GM23338 (cell line): ENCODE data around the gene ARHGAP32. TPM values are rescaled to one million over a fixed set of nuclear protein-coding genes. Genes with fewer than 3 reads are reported as not detected.

Experiments used
- ATAC-seq: fragments of 200-7000 bp; cut with Tn5 transposase; 3 replicates; pipeline ENCODE4 v1.9.1; 2020
- DNase-seq: peaks from one replicate; pipeline ENCODE4 v3.0.0-alpha.2; 2015; ENCODE audit warnings: low spot score
- H2AFZ ChIP-seq: fragments of 200-600 bp; sonication (generic); 2 replicates; pipeline ENCODE4 v1.8.0; 2016; ENCODE audit warnings: antibody characterized with exemption, mild to moderate bottlenecking, moderate library complexity
- H3F3A ChIP-seq: fragments of 200-600 bp; sonication (generic); replicated peaks from 2 replicates; pipeline ENCODE4 v1.8.0; 2017; ENCODE audit warnings: antibody characterized with exemption, mixed run types, low read depth
- H3K27ac ChIP-seq: fragments of 200-600 bp; sonication (generic); 2 replicates; pipeline ENCODE4 v1.6.1; 2016; ENCODE audit warnings: low read depth
- H3K27me3 ChIP-seq: fragments of 200-600 bp; sonication (generic); 2 replicates; pipeline ENCODE4 v1.8.0; 2016; ENCODE audit warnings: mild to moderate bottlenecking, mixed run types, moderate library complexity; ENCODE audit not compliant: insufficient read depth
- H3K36me3 ChIP-seq: fragments of 200-600 bp; sonication (generic); 2 replicates; pipeline ENCODE4 v1.8.0; 2016; ENCODE audit warnings: mild to moderate bottlenecking; ENCODE audit not compliant: insufficient read depth
- H3K4me1 ChIP-seq: fragments of 200-600 bp; sonication (generic); 2 replicates; pipeline ENCODE4 v1.8.0; 2016; ENCODE audit warnings: mild to moderate bottlenecking, moderate library complexity; ENCODE audit not compliant: insufficient read depth
- H3K4me2 ChIP-seq: fragments of 200-600 bp; sonication (generic); 2 replicates; pipeline ENCODE4 v1.7.1; 2017; ENCODE audit warnings: mixed run types
- H3K4me3 ChIP-seq: fragments of 200-600 bp; sonication (generic); 2 replicates; pipeline ENCODE4 v1.6.1; 2016; ENCODE audit warnings: mixed run types
- H3K79me2 ChIP-seq: fragments of 200-600 bp; sonication (generic); replicated peaks from 2 replicates; pipeline ENCODE4 v1.8.0; 2017; ENCODE audit warnings: mild to moderate bottlenecking; ENCODE audit not compliant: insufficient read depth
- H3K9me2 ChIP-seq: fragments of 200-600 bp; sonication (generic); 2 replicates; pipeline ENCODE4 v1.8.0; 2017; ENCODE audit not compliant: insufficient read depth
- H4K20me1 ChIP-seq: fragments of 200-600 bp; sonication (generic); replicated peaks from 2 replicates; pipeline ENCODE4 v1.8.0; 2017; ENCODE audit warnings: mild to moderate bottlenecking; ENCODE audit not compliant: insufficient read depth
- H3K27ac Mint-ChIP-seq: 2 replicates; pipeline ENCODE4 v1.8.0; 2020; ENCODE audit warnings: inconsistent platforms, mild to moderate bottlenecking, moderate library complexity, mixed read lengths
- H3K27me3 Mint-ChIP-seq: 3 replicates; pipeline ENCODE4 v1.8.0; 2022; ENCODE audit warnings: low read depth, mild to moderate bottlenecking, moderate library complexity, mixed read lengths, inconsistent platforms; ENCODE audit not compliant: insufficient read depth, poor library complexity
- H3K36me3 Mint-ChIP-seq: 3 replicates; pipeline ENCODE4 v1.8.0; 2021; ENCODE audit warnings: low read depth, mild to moderate bottlenecking, inconsistent platforms, moderate library complexity, mixed read lengths
- H3K4me1 Mint-ChIP-seq: 3 replicates; pipeline ENCODE4 v1.8.0; 2020; ENCODE audit warnings: mild to moderate bottlenecking, inconsistent platforms, mixed read lengths
- H3K4me3 Mint-ChIP-seq: 3 replicates; pipeline ENCODE4 v1.8.0; 2021; ENCODE audit warnings: moderate library complexity, mild to moderate bottlenecking, inconsistent platforms, mixed read lengths
- H3K9me3 Mint-ChIP-seq: 3 replicates; pipeline ENCODE4 v1.8.0; 2020; ENCODE audit warnings: moderate library complexity, mild to moderate bottlenecking, inconsistent platforms, mixed read lengths
- CREB1 ChIP-seq: fragments of 250-450 bp; sonication (Bioruptor Pico); IDR thresholded peaks from 2 replicates; pipeline ENCODE4 v1.5.0; 2020; ENCODE audit warnings: low read depth, mild to moderate bottlenecking, moderate library complexity
- CTCF ChIP-seq, 2 experiments: fragments of 200-600 bp in 1 of 2; sonication (generic) in 1 of 2; conservative IDR thresholded peaks; 2 replicates each; pipeline versions ENCODE4 v1.5.1 to v1.6.1; 2016 to 2017; ENCODE audit warnings: antibody characterized with exemption in 2 of 2, low read depth in 2 of 2, mild to moderate bottlenecking in 2 of 2, moderate library complexity in 1 of 2
- EZH2 ChIP-seq: fragments of 200-600 bp; sonication (generic); IDR thresholded peaks from one replicate; pipeline ENCODE4 v1.8.0; 2017; ENCODE audit warnings: antibody characterized with exemption, mild to moderate bottlenecking, low read depth; ENCODE audit not compliant: unreplicated experiment
- EZH2phosphoT487 ChIP-seq: fragments of 200-600 bp; sonication (generic); IDR thresholded peaks from one replicate; pipeline ENCODE4 v1.8.1; 2018; ENCODE audit warnings: antibody characterized with exemption; ENCODE audit not compliant: unreplicated experiment
- JUNB ChIP-seq: IDR thresholded peaks from one replicate; pipeline ENCODE4 v1.6.1; 2016; ENCODE audit warnings: antibody characterized with exemption; ENCODE audit not compliant: unreplicated experiment
- NANOG ChIP-seq: IDR thresholded peaks from 2 replicates; pipeline ENCODE4 v1.6.1; 2016; ENCODE audit warnings: antibody characterized with exemption, borderline replicate concordance
- POLR2AphosphoS5 ChIP-seq: IDR thresholded peaks from 2 replicates; pipeline ENCODE4 v1.6.1; 2016; ENCODE audit warnings: antibody characterized with exemption, low read depth
- STAT1 ChIP-seq: IDR thresholded peaks from one replicate; pipeline ENCODE4 v1.6.1; 2016; ENCODE audit warnings: antibody characterized with exemption; ENCODE audit not compliant: unreplicated experiment
- ZNF331 ChIP-seq: fragments of 250-450 bp; sonication (Bioruptor Pico); IDR thresholded peaks from 2 replicates; pipeline ENCODE4 v1.5.0; 2020; ENCODE audit warnings: low read depth, mild to moderate bottlenecking, moderate library complexity
- ZNF462 ChIP-seq: fragments of 250-450 bp; sonication (Bioruptor Pico); IDR thresholded peaks from 2 replicates; pipeline ENCODE4 v1.5.0; 2020; ENCODE audit warnings: mild to moderate bottlenecking, moderate library complexity
- polyA plus RNA-seq: library from polyadenylated mRNA; unstranded; fragments of >200 nt; fragmentation: Nextera tagmentation; extraction: Ambion mirVana; gene quantifications from 2 replicates; pipeline ENCODE4 v1.2.1, GENCODE V29; 2016
- total RNA-seq: library from RNA; depleted of rRNA; stranded (reverse); fragments of >200 nt; shearing (Covaris generic); gene quantifications from 2 replicates; pipeline ENCODE4 v1.2.3, GENCODE V29; 2014
- TF ChIP-seq, protein P1 (sequence below): IDR thresholded peaks from 2 replicates; pipeline ENCODE4 v1.6.1; 2016; ENCODE audit warnings: antibody characterized with exemption

Gene ARHGAP32
- total and polyA plus RNA-seq, 2 experiments from 2014 or later, result 3.9 to 17.2 TPM

- no peak overlapping the region for H3K27ac ChIP-seq
- peaks cover 37% of the 10 kb centered on the region for H3K4me1 ChIP-seq
- H3K27me3 ChIP-seq, result peaks cover 49% of the 10 kb centered on the region; the same call in 1 of the 2 replicates
- H3K9me2 ChIP-seq, result no peaks in the 10 kb centered on the region
- H3K4me3 Mint-ChIP-seq, result no peak overlapping the region; the same call in 2 of the 3 replicates
- no peaks in the 10 kb centered on the region for H4K20me1 ChIP-seq
- no peaks in the 10 kb centered on the region for H3F3A ChIP-seq
- H3K4me3 ChIP-seq, result no peak overlapping the region
- no peaks in the 10 kb centered on the region for H3K36me3 Mint-ChIP-seq
- H3K4me1 Mint-ChIP-seq, result peaks cover 55% of the 10 kb centered on the region
- TF ChIP-seq POLR2AphosphoS5 (no peak), JUNB (no peak), STAT1 (no peak), CTCF (conservative IDR thresholded peaks at IDR 0.05; ENCODE audit: low read depth in 2 of 2) (no peak)
- no peak overlapping the region for H3K27ac Mint-ChIP-seq
- peaks cover 46% of the 10 kb centered on the region for H3K27me3 Mint-ChIP-seq
- 0 out of 2 replicates have a peak overlapping the region, but pooled peaks have one; percentile 38 for H2AFZ ChIP-seq
- H3K4me2 ChIP-seq, result peak overlapping the region; percentile 31
- H3K36me3 ChIP-seq, result no peaks in the 10 kb centered on the region
- H3K9me3 Mint-ChIP-seq, result no peaks in the 10 kb centered on the region; the same call in 2 of the 3 replicates
- DNase-seq (peak; percentile 28), ATAC-seq (no peak)
- no peaks in the 10 kb centered on the region for H3K79me2 ChIP-seq
Observed at GRCh38 chr11:128927683-128928336, 264.3 kb downstream of the ARHGAP32 start.

- H2AFZ ChIP-seq, result 0 out of 2 replicates have a peak overlapping the region, but pooled peaks have one; percentile 38
- no peaks in the 10 kb centered on the region for H3K9me2 ChIP-seq
- H3K4me3 Mint-ChIP-seq, result no peak overlapping the region
Observed at GRCh38 chr11:128927108-128927461, 265.0 kb downstream of the ARHGAP32 start.

More at GRCh38 chr11:128927108-128927461, 265.0 kb downstream of the ARHGAP32 start:
- no peaks in the 10 kb centered on the region; the same call in 2 of the 3 replicates for H3K9me3 Mint-ChIP-seq
- TF ChIP-seq ZNF462 (CRISPR knock-in tag) (no peak), CREB1 (CRISPR knock-in tag) (no peak), POLR2AphosphoS5 (no peak), EZH2phosphoT487 (no peak), EZH2 (no peak), ZNF331 (no peak), NANOG (no peak)
- TF ChIP-seq, protein P1, sequence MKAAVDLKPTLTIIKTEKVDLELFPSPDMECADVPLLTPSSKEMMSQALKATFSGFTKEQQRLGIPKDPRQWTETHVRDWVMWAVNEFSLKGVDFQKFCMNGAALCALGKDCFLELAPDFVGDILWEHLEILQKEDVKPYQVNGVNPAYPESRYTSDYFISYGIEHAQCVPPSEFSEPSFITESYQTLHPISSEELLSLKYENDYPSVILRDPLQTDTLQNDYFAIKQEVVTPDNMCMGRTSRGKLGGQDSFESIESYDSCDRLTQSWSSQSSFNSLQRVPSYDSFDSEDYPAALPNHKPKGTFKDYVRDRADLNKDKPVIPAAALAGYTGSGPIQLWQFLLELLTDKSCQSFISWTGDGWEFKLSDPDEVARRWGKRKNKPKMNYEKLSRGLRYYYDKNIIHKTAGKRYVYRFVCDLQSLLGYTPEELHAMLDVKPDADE, result no peak
- H3K4me2 ChIP-seq, result no peak overlapping the region
- H3K4me3 ChIP-seq, result no peak overlapping the region
- H3F3A ChIP-seq, result no peaks in the 10 kb centered on the region
- no peak for ATAC-seq
- H3K36me3 Mint-ChIP-seq, result no peaks in the 10 kb centered on the region
- H3K4me1 ChIP-seq, result peaks cover 37% of the 10 kb centered on the region
- H3K79me2 ChIP-seq, result no peaks in the 10 kb centered on the region
- H4K20me1 ChIP-seq, result no peaks in the 10 kb centered on the region
- no peak overlapping the region for H3K27ac ChIP-seq
- no peaks in the 10 kb centered on the region for H3K36me3 ChIP-seq
- peaks cover 46% of the 10 kb centered on the region for H3K27me3 Mint-ChIP-seq
- peaks cover 55% of the 10 kb centered on the region for H3K4me1 Mint-ChIP-seq
- peaks cover 45% of the 10 kb centered on the region; the same call in 1 of the 2 replicates for H3K27me3 ChIP-seq
- H3K27ac Mint-ChIP-seq, result no peak overlapping the region
- DNase-seq, result no peak
